GM23248 (cell line): ENCODE results near the gene C1GALT1. TPM values are rescaled to one million over a fixed set of nuclear protein-coding genes. Genes with fewer than 3 reads are reported as not detected.

Source experiments
- DNase-seq: peaks from one replicate; pipeline ENCODE4 v3.0.0-alpha.2; 2015
- H2AFZ ChIP-seq: fragments of 200-600 bp; sonication (generic); 2 replicates; pipeline ENCODE4 v1.6.1; 2016; ENCODE audit warnings: antibody characterized with exemption
- H3F3A ChIP-seq: fragments of 200-600 bp; sonication (generic); 2 replicates; pipeline ENCODE4 v1.6.1; 2016; ENCODE audit warnings: mild to moderate bottlenecking, antibody characterized with exemption, mixed run types; ENCODE audit not compliant: insufficient read depth
- H3K27ac ChIP-seq: fragments of 200-600 bp; sonication (generic); 2 replicates; pipeline ENCODE4 v1.5.1; 2016; ENCODE audit warnings: mild to moderate bottlenecking
- H3K27me3 ChIP-seq: fragments of 200-600 bp; sonication (generic); replicated peaks from 2 replicates; pipeline ENCODE4 v1.6.1; 2016; ENCODE audit warnings: mild to moderate bottlenecking; ENCODE audit not compliant: insufficient read depth
- H3K36me3 ChIP-seq: fragments of 200-600 bp; sonication (generic); 2 replicates; pipeline ENCODE4 v1.6.1; 2016; ENCODE audit warnings: low read depth, mild to moderate bottlenecking
- H3K4me1 ChIP-seq: fragments of 200-600 bp; sonication (generic); 2 replicates; pipeline ENCODE4 v1.6.1; 2016; ENCODE audit warnings: mild to moderate bottlenecking; ENCODE audit not compliant: insufficient read depth
- H3K4me2 ChIP-seq: fragments of 200-600 bp; sonication (generic); one replicate; pipeline ENCODE4 v1.6.1; 2016; ENCODE audit warnings: mild to moderate bottlenecking; ENCODE audit not compliant: unreplicated experiment
- H3K4me3 ChIP-seq: fragments of 200-600 bp; sonication (generic); 2 replicates; pipeline ENCODE4 v1.5.1; 2016; ENCODE audit warnings: mild to moderate bottlenecking
- H3K79me2 ChIP-seq: fragments of 200-600 bp; sonication (generic); 2 replicates; pipeline ENCODE4 v1.6.1; 2016; ENCODE audit warnings: mild to moderate bottlenecking; ENCODE audit not compliant: insufficient read depth
- H3K9ac ChIP-seq: fragments of 200-600 bp; sonication (generic); 2 replicates; pipeline ENCODE4 v1.6.1; 2016; ENCODE audit warnings: mild to moderate bottlenecking
- H3K9me2 ChIP-seq: fragments of 200-600 bp; sonication (generic); 2 replicates; pipeline ENCODE4 v1.6.1; 2016; ENCODE audit warnings: mixed run types, mild to moderate bottlenecking, moderate library complexity; ENCODE audit not compliant: insufficient read depth
- H3K9me3 ChIP-seq: fragments of 200-600 bp; sonication (generic); one replicate; pipeline ENCODE4 v1.6.1; 2017; ENCODE audit warnings: low read depth
- H4K20me1 ChIP-seq: fragments of 200-600 bp; sonication (generic); 2 replicates; pipeline ENCODE4 v1.6.0; 2016; ENCODE audit not compliant: insufficient read depth
- EZH2 ChIP-seq: fragments of 200-600 bp; sonication (generic); IDR thresholded peaks from 2 replicates; pipeline ENCODE4 v1.6.1; 2018; ENCODE audit warnings: antibody characterized with exemption, mild to moderate bottlenecking; ENCODE audit not compliant: insufficient read depth, poor library complexity, severe bottlenecking
- EZH2phosphoT487 ChIP-seq: fragments of 200-600 bp; sonication (generic); IDR thresholded peaks from 2 replicates; pipeline ENCODE4 v1.6.1; 2018; ENCODE audit warnings: antibody characterized with exemption, moderate library complexity, mild to moderate bottlenecking, low read depth; ENCODE audit not compliant: insufficient read depth
- WGBS, 2 experiments: methylation state at CpG; one replicate each; pipeline ENCODE4 v1.1.6; 2015 to 2017; ENCODE audit warnings: low lambda C conversion rate in 2 of 2, low coverage in 1 of 2; ENCODE audit errors: missing lambda C conversion rate in 2 of 2; 5-methylcytosine and 5-hydroxymethylcytosine counted together
- in situ Hi-C: fragments of 300-500 bp; cut with MboI; formaldehyde crosslinking; loops from 2 replicates; pipeline ENCODE4 v1.15.0; 2020
- polyA plus RNA-seq: library from polyadenylated mRNA; unstranded; fragments of >200 nt; fragmentation: Nextera tagmentation; extraction: Ambion mirVana; gene quantifications from 2 replicates; pipeline ENCODE4 v1.2.1, GENCODE V29; 2016
- total RNA-seq: library from RNA; depleted of rRNA; stranded (reverse); fragments of >200 nt; shearing (Covaris generic); gene quantifications from 2 replicates; pipeline ENCODE4 v1.2.3, GENCODE V29; 2014

Gene C1GALT1
- total and polyA plus RNA-seq, 2 experiments from 2014 or later: 72.7 to 75.2 TPM

- Histone ChIP-seq H3K79me2 (peaks cover 82% of the 10 kb centered on the region), H3K27me3 (no peaks in the 10 kb centered on the region), H3K27ac (no peak overlapping the region), H3F3A (peaks cover 41% of the 10 kb centered on the region), H3K9me2 (no peaks in the 10 kb centered on the region), H3K4me1 (peaks cover 33% of the 10 kb centered on the region), H3K36me3 (no peaks in the 10 kb centered on the region; the same call in 1 of the 2 replicates), H3K9ac (no peak overlapping the region), H2AFZ (no peak overlapping the region), H3K4me2 (no peak overlapping the region), H3K9me3 (no peaks in the 10 kb centered on the region), H4K20me1 (no peaks in the 10 kb centered on the region), H3K4me3 (no peak overlapping the region)
- WGBS, 2 experiments: 59 to 78% methylated on average over 2 of the region's 2 CpGs
- in situ Hi-C loops: no loop called here
- TF ChIP-seq EZH2phosphoT487 (no peak), EZH2 (no peak)
- DNase-seq: peak; percentile 29
These were observed 7.2 kb upstream of the C1GALT1 start for GRCh38 chr7:7175075-7175695.

- Histone ChIP-seq H2AFZ (peak overlapping the region; percentile 31; the same call in 1 of the 2 replicates), H3K4me3 (peak overlapping the region; percentile 56), H3K9me3 (no peaks in the 10 kb centered on the region), H3K27ac (peak overlapping the region; percentile 83), H3K4me2 (peak overlapping the region; percentile 69), H4K20me1 (no peaks in the 10 kb centered on the region), H3F3A (peaks cover 44% of the 10 kb centered on the region), H3K9ac (peak overlapping the region; percentile 47), H3K9me2 (no peaks in the 10 kb centered on the region), H3K79me2 (peaks cover 79% of the 10 kb centered on the region), H3K27me3 (no peaks in the 10 kb centered on the region), H3K36me3 (no peaks in the 10 kb centered on the region), H3K4me1 (peaks cover 38% of the 10 kb centered on the region)
- in situ Hi-C loops: no loop called here
- no peak for TF ChIP-seq EZH2phosphoT487
- TF ChIP-seq EZH2: no peak
- peak; percentile 98 for DNase-seq
- WGBS, 2 experiments: 12 to 18% methylated on average over 4 of the region's 4 CpGs
These were observed 5.8 kb upstream of the C1GALT1 start for GRCh38 chr7:7176406-7177043.

GRCh38 chr7:7177044-7177517 is 5.3 kb upstream of the C1GALT1 start:
- DNase-seq: peak; percentile 84
- peak overlapping the region; percentile 56 for H3K4me3 ChIP-seq
- WGBS, 2 experiments: 62 to 67% methylated on average over 1 of the region's 1 CpG
- peaks cover 50% of the 10 kb centered on the region for H3F3A ChIP-seq
- no peaks in the 10 kb centered on the region for H4K20me1 ChIP-seq
- H3K4me2 ChIP-seq: peak overlapping the region; percentile 69
- H3K27me3 ChIP-seq: no peaks in the 10 kb centered on the region
- no peaks in the 10 kb centered on the region for H3K9me3 ChIP-seq
- in situ Hi-C loops: no loop called here
- H3K4me1 ChIP-seq: peaks cover 38% of the 10 kb centered on the region
- TF ChIP-seq EZH2phosphoT487 (no peak), EZH2 (no peak)
- H3K36me3 ChIP-seq: no peaks in the 10 kb centered on the region
- no peak overlapping the region; the same call in 1 of the 2 replicates for H2AFZ ChIP-seq
- H3K27ac ChIP-seq: peak overlapping the region; percentile 83
- H3K9me2 ChIP-seq: no peaks in the 10 kb centered on the region
- peaks cover 74% of the 10 kb centered on the region for H3K79me2 ChIP-seq
- peak overlapping the region; percentile 47 for H3K9ac ChIP-seq

GRCh38 chr7:7178081-7178480 is 4.3 kb upstream of the C1GALT1 start:
- H3K27ac ChIP-seq: peak overlapping the region; percentile 83
- H2AFZ ChIP-seq: no peak overlapping the region
- in situ Hi-C loops: no loop called here

More at GRCh38 chr7:7178081-7178480, 4.3 kb upstream of the C1GALT1 start:
- Histone ChIP-seq H3K4me2 (peak overlapping the region; percentile 69), H3K9me3 (no peaks in the 10 kb centered on the region), H3K27me3 (no peaks in the 10 kb centered on the region), H4K20me1 (no peaks in the 10 kb centered on the region), H3K79me2 (peaks cover 70% of the 10 kb centered on the region), H3K4me3 (no peak overlapping the region), H3K36me3 (no peaks in the 10 kb centered on the region), H3K9me2 (no peaks in the 10 kb centered on the region), H3K4me1 (peaks cover 38% of the 10 kb centered on the region), H3F3A (peaks cover 50% of the 10 kb centered on the region), H3K9ac (no peak overlapping the region)
- DNase-seq: peak; percentile 63
- 96 to 97% methylated on average over 2 of the region's 2 CpGs for WGBS, 2 experiments
- TF ChIP-seq EZH2phosphoT487 (no peak), EZH2 (no peak)
